Astrocyte (in vitro differentiated cells and primary cell): ENCODE results near the gene GCNT2. TPM values are rescaled to one million over a fixed set of nuclear protein-coding genes. Genes with fewer than 3 reads are reported as not detected.
"Not testable (repeated sequence)": the region's sequence is repeated elsewhere in the genome, so short reads cannot be mapped to it uniquely, and the experiment has no call there.

Experiments
- DNase-seq: peaks from one replicate; pipeline ENCODE4 v3.0.0-alpha.2; 2010; ENCODE audit warnings: low read depth
- FAIRE-seq: peaks from 2 replicates; lab custom pipeline; 2011; peaks lifted over from hg19 to GRCh38; lab: Jason Lieb, UNC
- H2AFZ ChIP-seq: 2 replicates; pipeline ENCODE4 v1.6.0; 2012; ENCODE audit warnings: low read depth, low read length, inconsistent platforms
- H3K27ac ChIP-seq: 2 replicates; pipeline ENCODE4 v1.5.1; 2011; ENCODE audit warnings: low read depth, low read length, inconsistent platforms
- H3K27me3 ChIP-seq: 2 replicates; pipeline ENCODE4 v1.6.0; 2011; ENCODE audit warnings: low read length, inconsistent platforms; ENCODE audit not compliant: insufficient read depth
- H3K36me3 ChIP-seq: 2 replicates; pipeline ENCODE4 v1.5.1; 2011; ENCODE audit warnings: low read length, inconsistent platforms; ENCODE audit not compliant: insufficient read depth
- H3K4me1 ChIP-seq: 2 replicates; pipeline ENCODE4 v1.5.1; 2011; ENCODE audit warnings: low read length, inconsistent platforms; ENCODE audit not compliant: insufficient read depth
- H3K4me2 ChIP-seq: 2 replicates; pipeline ENCODE4 v1.6.0; 2012; ENCODE audit warnings: low read length, inconsistent platforms
- H3K4me3 ChIP-seq: 2 replicates; pipeline ENCODE4 v1.5.1; 2011; ENCODE audit warnings: low read depth, mild to moderate bottlenecking, low read length, inconsistent platforms; ENCODE audit not compliant: insufficient read depth
- H3K79me2 ChIP-seq: 2 replicates; pipeline ENCODE4 v1.6.0; 2012; ENCODE audit warnings: mild to moderate bottlenecking, low read length, inconsistent platforms; ENCODE audit not compliant: insufficient read depth
- H3K9ac ChIP-seq: 2 replicates; pipeline ENCODE4 v1.6.0; 2012; ENCODE audit warnings: mild to moderate bottlenecking, low read length, inconsistent platforms
- H3K9me3 ChIP-seq: 2 replicates; pipeline ENCODE4 v1.5.1; 2012; ENCODE audit warnings: low read depth, mild to moderate bottlenecking, low read length, inconsistent platforms; ENCODE audit not compliant: insufficient read depth
- H4K20me1 ChIP-seq: 2 replicates; pipeline ENCODE4 v1.6.0; 2012; ENCODE audit warnings: low read length, inconsistent platforms; ENCODE audit not compliant: insufficient read depth
- H3K27ac Mint-ChIP-seq: one replicate; pipeline ENCODE4 v1.8.0; 2021; ENCODE audit warnings: mild to moderate bottlenecking, mixed read lengths; ENCODE audit not compliant: unreplicated experiment
- H3K27me3 Mint-ChIP-seq: one replicate; pipeline ENCODE4 v1.8.0; 2021; ENCODE audit warnings: low read depth, mixed read lengths; ENCODE audit not compliant: unreplicated experiment
- H3K36me3 Mint-ChIP-seq: one replicate; pipeline ENCODE4 v1.8.0; 2021; ENCODE audit warnings: low read depth, mixed read lengths; ENCODE audit not compliant: unreplicated experiment
- H3K4me1 Mint-ChIP-seq: one replicate; pipeline ENCODE4 v1.8.0; 2021; ENCODE audit warnings: low read depth, mixed read lengths; ENCODE audit not compliant: unreplicated experiment
- H3K4me3 Mint-ChIP-seq: one replicate; pipeline ENCODE4 v1.8.0; 2021; ENCODE audit warnings: mild to moderate bottlenecking, moderate library complexity, mixed read lengths; ENCODE audit not compliant: unreplicated experiment
- H3K9me3 Mint-ChIP-seq: one replicate; pipeline ENCODE4 v1.8.0; 2021; ENCODE audit warnings: mild to moderate bottlenecking, mixed read lengths; ENCODE audit not compliant: unreplicated experiment
- CTCF ChIP-seq: IDR thresholded peaks from 2 replicates; pipeline ENCODE4 v1.5.1; 2011; ENCODE audit warnings: low read depth, mild to moderate bottlenecking, inconsistent platforms, low read length, moderate library complexity; ENCODE audit not compliant: insufficient read depth
- EZH2 ChIP-seq: IDR thresholded peaks from 2 replicates; pipeline ENCODE4 v1.6.1; 2012; ENCODE audit warnings: mild to moderate bottlenecking, low read length, inconsistent platforms; ENCODE audit not compliant: insufficient read depth
- total RNA-seq: library from RNA; stranded (reverse); gene quantifications from 2 replicates; pipeline ENCODE4 v1.2.1, GENCODE V29; 2021

The GCNT2 gene
- total RNA-seq, 1 donor from 2014 or later: 14.8 TPM

- H3K4me3 ChIP-seq: no peak overlapping the region
- H3K27me3 Mint-ChIP-seq: peaks cover 7% of the 10 kb centered on the region
- H3K9ac ChIP-seq: no peak overlapping the region
- peaks cover 2% of the 10 kb centered on the region for H3K4me1 Mint-ChIP-seq
- H4K20me1 ChIP-seq: no peaks in the 10 kb centered on the region
- no peaks in the 10 kb centered on the region for H3K36me3 ChIP-seq
- no peak overlapping the region for H3K27ac ChIP-seq
- no peaks in the 10 kb centered on the region for H3K36me3 Mint-ChIP-seq
- H3K4me1 ChIP-seq: no peaks in the 10 kb centered on the region
- no peak overlapping the region for H3K4me3 Mint-ChIP-seq
- TF ChIP-seq EZH2 (no peak), CTCF (no peak)
- FAIRE-seq: no peak
- DNase-seq: no peak
- H2AFZ ChIP-seq: no peak overlapping the region
- no peak overlapping the region for H3K27ac Mint-ChIP-seq
- peaks cover 2% of the 10 kb centered on the region for H3K27me3 ChIP-seq
- no peaks in the 10 kb centered on the region for H3K79me2 ChIP-seq
- peaks cover 10% of the 10 kb centered on the region for H3K9me3 Mint-ChIP-seq
- H3K9me3 ChIP-seq: no peaks in the 10 kb centered on the region
- H3K4me2 ChIP-seq: no peak overlapping the region
Observed at GRCh38 chr6:10659699-10660348, 138.7 kb downstream of the GCNT2 start.

GRCh38 chr6:10660431-10661191 lies 139.5 kb downstream of the GCNT2 start:
- H3K9me3 Mint-ChIP-seq, H3K27me3 Mint-ChIP-seq, H2AFZ ChIP-seq: not testable (repeated sequence)

GRCh38 chr6:10662207-10662606 lies 141.1 kb downstream of the GCNT2 start:
- Histone ChIP-seq H3K79me2 (no peaks in the 10 kb centered on the region), H3K9me3 (no peaks in the 10 kb centered on the region), H4K20me1 (no peaks in the 10 kb centered on the region), H3K36me3 (no peaks in the 10 kb centered on the region), H3K27me3 (no peaks in the 10 kb centered on the region), H3K4me2 (no peak overlapping the region), H3K4me1 (no peaks in the 10 kb centered on the region), H3K4me3 (no peak overlapping the region), H3K27ac (no peak overlapping the region), H3K9ac (no peak overlapping the region), H2AFZ (no peak overlapping the region)
- H3K9me3 Mint-ChIP-seq: peaks cover 10% of the 10 kb centered on the region
- H3K27me3 Mint-ChIP-seq: peaks cover 2% of the 10 kb centered on the region
- TF ChIP-seq EZH2: no peak
- no peak for TF ChIP-seq CTCF
- no peak overlapping the region for H3K4me3 Mint-ChIP-seq
- no peak for DNase-seq
- H3K27ac Mint-ChIP-seq: no peak overlapping the region
- H3K4me1 Mint-ChIP-seq: no peaks in the 10 kb centered on the region
- no peaks in the 10 kb centered on the region for H3K36me3 Mint-ChIP-seq
- no peak for FAIRE-seq

More at GRCh38 chr6:10660431-10661191, 139.5 kb downstream of the GCNT2 start:
- H3K4me3 Mint-ChIP-seq, H3K79me2 ChIP-seq, H4K20me1 ChIP-seq, H3K4me3 ChIP-seq, H3K9ac ChIP-seq, H3K4me1 Mint-ChIP-seq, H3K4me2 ChIP-seq, H3K36me3 ChIP-seq, H3K27ac ChIP-seq, H3K4me1 ChIP-seq, H3K9me3 ChIP-seq, H3K27ac Mint-ChIP-seq, H3K36me3 Mint-ChIP-seq, FAIRE-seq, DNase-seq, H3K27me3 ChIP-seq: not testable (repeated sequence)
